Superior temporal gyrus (tissue), 1 donor: ENCODE data around the gene EYA3.

Experiments used
- DNase-seq: peaks from one replicate; pipeline ENCODE4 v3.0.0-alpha.2; 2016; ENCODE audit errors: extremely low spot score

The EYA3 gene

DNA sequence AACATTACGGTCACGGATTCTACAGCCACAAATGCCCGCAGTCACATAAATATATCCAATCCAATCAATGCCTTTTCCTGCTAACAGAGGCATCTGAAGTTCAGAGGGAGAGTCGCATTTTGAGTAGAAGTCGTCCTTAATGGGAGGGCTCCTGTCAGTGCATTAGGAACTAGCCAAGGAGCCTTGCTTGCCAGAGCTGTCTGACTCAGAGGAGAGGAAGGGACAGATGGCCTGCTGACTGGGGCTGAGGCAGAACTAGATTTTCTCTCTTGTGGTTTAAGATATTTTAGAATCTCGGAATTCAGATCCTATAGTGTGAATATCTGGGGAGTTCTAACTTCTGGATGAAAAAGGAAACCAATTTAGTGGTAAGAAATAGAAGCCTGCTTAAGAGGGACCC, 118.0 kb downstream of the EYA3 start:
- DNase-seq = peak; percentile 60

DNA sequence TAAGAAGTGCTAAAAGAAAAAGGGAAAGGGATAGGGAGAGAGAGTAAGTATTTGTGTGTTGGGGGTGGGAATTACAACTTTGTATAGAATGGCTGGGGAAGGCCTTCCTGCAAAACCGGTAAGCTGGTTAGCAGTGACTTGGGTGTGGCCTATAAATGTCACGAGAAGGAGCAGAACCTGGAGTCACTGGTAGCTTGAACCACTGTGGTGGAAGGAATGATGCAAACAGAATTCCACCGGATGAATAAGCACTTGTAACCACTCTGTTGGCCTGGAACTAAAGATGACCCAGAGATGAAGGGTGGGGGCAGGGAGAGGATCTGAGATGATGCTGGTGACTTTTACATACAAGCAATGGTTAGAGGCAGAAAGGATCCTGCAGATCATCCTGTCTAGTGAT, 119.7 kb downstream of the EYA3 start:
- no peak for DNase-seq

DNA sequence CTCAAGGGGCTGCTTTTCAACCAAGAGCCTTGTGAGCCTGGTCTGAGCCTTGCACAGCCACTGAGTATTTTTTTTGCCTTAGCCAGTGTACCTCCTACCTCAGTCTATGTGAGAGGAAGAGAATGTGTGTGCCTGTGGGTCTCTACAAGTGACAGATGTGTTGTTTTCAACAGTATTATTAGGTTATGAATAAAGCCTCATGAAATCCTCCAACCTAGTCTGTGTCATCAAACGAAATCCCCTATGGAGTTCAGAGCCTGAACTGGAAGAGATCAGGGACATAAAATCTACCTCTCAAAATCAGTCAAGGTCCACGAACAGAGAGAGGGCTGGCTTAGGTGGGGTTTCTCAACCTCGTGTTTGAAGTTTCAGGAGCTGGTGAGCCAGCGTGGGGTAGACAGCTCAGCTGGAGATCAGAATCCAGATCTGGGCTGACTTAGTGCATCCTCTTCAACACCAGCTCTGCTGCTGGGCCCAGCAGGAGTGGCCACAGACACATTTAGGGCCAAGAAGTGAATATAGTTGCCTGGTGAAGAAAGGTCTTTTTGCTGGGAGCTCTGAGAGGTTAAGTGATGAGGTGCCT, 120.4 kb downstream of the EYA3 start:
- no peak for DNase-seq

DNA sequence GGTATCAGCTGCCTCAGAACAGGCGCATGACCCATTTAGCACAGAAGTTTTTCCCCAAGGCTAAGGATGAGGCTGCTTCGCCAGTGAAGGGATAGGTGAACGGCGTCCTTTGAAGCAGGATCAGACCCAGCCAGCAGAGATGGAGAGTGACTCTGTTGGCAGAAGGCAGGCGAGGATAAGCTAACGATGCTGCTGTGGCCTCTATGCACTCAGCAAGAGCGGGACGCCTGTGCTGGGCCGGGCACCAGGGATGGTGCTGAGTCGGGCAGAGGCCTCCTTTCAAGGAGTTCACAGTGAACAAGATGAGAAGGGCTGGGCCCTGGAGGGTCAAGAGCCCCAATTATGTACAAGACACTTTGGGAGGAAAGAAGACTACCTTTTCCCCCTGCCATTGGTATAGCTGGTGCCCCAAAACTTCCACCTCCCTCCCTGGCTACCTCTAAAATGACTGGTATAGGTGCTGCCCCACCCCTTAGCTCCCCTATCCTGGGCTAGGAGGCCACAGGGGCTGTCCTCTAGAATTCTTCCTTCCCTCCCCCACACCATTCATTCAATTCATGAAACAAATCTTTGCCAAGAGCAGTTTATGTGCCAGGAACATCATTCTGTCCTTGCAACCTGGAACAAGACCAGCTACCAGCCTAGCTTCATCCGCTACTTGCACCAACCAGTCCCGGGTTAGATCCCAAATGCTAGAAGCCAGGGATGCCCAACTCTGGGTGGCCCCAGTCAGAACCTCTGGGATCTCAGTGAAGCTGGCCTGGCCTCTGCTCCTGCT, 121.1 kb downstream of the EYA3 start:
- no peak for DNase-seq

DNA sequence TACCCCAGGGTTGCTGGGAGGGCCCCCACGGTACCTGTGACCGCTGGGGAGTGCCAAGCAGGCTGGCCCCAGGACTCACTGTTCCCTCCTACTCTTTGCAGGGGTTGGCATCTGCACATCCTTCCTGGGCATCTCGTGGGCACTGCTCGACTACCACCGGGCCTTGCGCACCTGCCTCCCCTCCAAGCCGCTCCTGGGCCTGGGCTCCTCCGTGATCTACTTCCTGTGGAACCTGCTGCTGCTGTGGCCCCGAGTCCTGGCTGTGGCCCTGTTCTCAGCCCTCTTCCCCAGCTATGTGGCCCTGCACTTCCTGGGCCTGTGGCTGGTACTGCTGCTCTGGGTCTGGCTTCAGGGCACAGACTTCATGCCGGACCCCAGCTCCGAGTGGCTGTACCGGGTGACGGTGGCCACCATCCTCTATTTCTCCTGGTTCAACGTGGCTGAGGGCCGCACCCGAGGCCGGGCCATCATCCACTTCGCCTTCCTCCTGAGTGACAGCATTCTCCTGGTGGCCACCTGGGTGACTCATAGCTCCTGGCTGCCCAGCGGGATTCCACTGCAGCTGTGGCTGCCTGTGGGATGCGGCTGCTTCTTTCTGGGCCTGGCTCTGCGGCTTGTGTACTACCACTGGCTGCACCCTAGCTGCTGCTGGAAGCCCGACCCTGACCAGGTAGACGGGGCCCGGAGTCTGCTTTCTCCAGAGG, 121.9 kb downstream of the EYA3 start:
- DNase-seq = no peak

DNA sequence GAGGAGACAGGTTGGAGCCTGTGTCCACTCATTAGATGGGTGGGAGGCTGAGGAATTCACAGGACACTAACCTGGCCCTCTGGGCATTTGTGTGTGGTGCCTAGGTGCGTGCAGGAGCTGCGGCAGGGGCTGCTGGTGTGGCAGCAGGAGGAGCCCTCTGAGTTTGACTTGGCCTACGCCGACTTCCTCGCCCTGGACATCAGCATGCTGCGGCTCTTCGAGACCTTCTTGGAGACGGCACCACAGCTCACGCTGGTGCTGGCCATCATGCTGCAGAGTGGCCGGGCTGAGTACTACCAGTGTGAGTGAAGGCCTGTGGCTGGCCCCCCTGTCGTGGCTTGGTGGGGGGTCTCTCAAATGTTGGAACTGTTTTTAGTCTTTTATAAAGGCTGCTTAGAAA, 125.0 kb downstream of the EYA3 start:
- DNase-seq = no peak

DNA sequence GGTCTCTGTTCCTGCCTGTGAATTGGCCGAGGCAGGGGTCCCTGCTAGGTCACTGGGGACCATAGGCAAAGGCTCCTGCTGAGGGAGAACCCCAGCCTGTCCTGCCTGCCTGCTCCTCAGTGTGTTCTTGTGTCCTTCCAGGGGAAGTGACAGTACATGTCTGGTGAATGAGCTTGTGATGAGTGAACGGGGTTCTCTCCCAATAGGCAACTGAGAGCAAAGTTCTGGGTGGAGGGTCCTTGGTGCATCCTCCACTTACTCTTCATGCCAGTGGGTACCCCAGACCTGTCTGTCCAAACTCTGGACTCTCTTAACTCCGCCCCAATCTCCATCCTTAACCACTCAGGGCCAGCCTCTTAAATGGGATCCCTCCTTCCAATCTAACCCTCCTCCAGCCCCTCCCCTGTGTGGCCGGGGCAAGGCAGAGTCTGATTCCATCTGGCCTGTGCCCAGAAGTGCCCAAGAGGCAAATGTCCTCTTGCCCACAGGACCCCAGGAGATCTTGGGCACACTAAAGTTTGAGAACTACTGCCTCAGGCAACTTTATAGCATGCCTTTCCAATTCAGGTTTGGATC, 126.7 kb downstream of the EYA3 start:
- DNase-seq = no peak

DNA sequence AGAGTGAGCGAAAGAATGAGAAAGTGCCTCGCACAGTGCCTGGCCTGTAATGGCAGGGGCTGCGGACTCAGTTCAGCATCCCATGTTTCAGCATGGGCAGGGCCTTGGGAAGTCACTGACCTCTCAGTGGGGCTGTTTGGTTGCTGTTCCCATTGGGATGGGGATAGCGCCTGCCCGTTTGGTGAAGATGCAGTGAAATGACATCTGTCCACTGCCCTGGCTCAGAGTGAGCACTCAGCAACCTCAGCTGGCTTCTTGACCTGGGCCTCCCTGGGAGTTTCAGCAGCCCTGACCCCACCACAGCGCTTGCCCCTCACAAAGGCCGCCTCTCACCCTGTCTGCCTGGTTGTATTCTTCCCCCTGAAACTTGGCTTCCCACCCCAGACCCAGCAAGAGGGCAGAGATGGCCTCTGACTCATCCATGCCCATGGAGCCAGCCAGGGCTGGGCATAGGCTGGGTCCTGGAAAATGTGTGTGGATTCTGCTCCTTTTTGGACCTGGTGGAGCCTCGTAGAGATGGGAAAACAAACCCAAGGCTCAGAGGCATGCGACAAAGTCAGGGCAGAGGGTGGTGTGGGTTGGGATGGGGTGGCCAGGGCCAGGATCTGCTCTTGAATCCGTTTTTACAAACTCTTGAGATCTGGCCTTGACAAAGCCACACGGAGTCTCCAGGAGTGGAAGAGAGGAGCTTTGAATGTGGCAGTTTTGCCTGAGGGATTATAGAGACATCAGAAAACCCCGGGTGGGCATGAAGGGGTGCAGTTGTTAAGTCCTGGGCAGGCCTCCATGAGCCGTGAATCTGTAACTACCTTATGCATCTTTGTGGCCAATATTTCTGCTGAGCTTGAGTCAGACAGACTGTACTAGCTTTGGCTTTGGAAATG, 127.4 kb downstream of the EYA3 start:
- DNase-seq = no peak

DNA sequence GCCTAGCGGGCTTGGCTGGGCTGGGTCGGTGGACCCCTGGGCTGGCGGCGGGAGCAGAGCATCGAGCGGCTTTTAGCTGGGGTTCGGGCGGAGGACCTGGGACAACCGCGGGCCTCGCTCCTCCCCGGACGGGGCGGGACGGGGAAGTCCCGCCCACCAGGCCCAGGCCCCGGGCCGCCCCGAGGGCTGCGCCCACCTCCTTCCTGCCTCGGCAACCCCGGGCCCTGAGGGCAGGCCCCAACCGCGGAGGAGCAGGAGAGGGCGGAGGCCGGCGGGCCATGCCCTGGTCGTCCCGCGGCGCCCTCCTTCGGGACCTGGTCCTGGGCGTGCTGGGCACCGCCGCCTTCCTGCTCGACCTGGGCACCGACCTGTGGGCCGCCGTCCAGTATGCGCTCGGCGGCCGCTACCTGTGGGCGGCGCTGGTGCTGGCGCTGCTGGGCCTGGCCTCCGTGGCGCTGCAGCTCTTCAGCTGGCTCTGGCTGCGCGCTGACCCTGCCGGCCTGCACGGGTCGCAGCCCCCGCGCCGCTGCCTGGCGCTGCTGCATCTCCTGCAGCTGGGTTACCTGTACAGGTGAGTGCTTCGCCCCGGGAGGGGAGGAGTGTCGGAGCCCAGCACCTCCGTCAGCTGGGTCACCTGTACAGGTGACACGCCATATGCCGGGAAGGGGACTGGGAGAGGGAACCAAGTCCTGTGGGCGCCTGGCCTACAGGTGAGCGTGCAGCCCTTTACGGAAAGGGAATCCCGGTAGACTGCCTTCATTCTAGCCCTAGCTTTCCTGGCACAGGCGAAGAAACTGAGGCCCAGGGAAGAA, 128.4 kb downstream of the EYA3 start, which contains the start of gene XKR8:
XKR8 (plus strand) TSS at position 182 of the 812 bp plus-strand sequence; CDS start at position 279, 97 bp downstream.
- DNase-seq = peak; percentile 63

DNA sequence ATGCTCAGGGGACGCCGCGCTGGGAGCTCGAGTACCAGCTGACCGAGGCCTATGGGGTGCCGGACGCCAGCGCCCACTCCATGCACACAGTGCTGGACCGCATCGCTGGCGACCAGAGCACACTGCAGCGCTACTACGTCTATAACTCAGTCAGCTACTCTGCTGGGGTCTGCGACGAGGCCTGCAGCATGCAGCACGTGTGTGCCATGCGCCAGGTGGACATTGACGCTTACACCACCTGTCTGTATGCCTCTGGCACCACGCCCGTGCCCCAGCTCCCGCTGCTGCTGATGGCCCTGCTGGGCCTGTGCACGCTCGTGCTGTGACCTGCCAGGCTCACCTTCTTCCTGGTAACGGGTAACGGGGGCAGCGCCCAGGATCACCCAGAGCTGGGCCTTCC, 129.9 kb downstream of the EYA3 start:
- DNase-seq = no peak

DNA sequence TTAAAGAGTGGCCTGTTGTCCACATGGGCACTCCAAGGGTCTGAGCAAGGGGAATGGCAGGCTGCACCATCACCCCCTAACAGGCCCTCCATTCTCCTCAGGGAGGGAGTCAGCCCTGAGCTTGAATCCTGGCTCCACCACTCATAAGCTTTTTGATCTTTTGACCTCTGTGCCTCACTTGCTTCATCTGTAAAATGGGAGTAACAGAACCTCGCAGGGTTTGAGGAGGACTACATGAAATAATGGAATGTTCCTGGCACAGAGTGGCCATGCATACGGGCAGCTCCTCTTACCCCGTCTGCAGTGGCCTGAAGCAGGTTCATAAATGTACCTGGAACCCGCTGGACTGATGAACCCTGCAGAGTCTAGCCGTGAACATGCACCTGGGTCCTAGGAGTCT, 130.8 kb downstream of the EYA3 start:
- no peak for DNase-seq

DNA sequence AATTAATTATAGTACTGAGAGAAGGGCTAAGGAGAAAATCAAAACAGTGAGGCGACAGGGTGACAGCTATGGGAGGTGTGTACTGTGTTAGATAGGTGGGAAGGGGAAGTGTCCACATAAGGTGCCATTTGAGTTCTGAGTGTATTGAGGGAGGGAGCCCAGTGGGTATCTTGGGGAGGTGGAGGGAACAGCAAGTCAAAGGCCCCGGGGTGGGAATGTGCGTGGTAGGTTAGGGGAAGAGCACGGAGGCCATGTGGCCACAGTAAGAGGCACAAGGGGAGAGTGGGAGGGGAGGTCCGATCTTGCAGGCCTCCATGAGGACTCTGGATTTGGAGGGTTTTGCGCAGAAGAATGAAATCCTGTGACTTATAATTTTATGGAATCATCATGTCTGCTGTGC, 131.6 kb downstream of the EYA3 start:
- no peak for DNase-seq

DNA sequence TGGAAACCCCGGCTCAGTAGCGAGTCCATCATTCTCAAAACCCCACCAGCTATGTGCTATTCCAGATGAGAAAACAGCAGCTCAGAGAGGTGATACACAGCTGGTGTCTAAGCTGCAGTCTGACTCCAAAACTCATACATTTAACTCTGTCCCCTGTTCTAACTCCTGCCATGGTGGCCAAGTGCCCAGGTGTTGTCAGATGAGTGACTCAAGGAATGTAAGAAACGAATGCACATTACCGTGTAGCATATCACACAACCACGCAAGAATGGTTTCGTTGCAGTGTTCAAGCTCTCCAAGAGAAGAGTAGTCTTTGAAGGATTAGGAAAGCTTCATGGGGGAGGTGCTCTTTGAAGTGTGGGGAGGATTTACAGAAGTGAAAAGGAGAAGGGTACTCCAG, 133.3 kb downstream of the EYA3 start:
- no peak for DNase-seq

DNA sequence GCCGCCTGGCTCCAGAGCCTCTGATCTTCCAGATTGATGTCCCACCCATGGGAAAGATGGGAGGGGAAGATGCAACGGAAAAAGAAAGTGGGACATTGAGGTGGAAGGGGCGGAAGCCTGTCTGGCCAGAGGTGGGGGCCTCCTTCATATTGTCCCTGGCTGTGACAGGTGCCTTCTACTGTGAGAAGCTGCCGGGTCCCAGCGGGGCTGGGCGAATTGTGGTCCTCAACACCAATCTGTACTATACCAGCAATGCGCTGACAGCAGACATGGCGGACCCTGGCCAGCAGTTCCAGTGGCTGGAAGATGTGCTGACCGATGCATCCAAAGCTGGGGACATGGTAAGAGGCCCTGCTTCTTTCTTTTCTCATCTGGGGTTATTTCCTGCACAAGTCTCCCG, 134.2 kb downstream of the EYA3 start:
- no peak for DNase-seq

DNA sequence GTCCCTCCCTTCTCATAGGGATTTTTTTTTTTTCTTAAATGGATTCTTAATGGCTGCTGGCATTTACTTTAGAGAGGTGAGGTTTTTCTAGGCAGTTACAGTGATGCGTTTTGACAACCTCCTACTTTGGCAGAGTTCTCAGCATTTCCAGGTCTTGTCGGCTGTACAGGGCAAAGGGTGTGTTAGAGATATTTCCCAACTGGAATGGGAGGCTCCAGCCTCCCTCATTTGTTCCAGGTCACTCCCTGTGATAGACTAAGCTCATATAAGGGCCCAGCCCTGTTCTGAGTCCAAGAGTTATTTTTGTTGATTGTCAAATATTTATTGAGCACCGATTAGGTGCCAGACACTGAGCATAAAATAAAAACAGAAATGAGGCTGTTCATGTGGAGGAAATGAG, 136.3 kb downstream of the EYA3 start:
- DNase-seq = no peak

DNA sequence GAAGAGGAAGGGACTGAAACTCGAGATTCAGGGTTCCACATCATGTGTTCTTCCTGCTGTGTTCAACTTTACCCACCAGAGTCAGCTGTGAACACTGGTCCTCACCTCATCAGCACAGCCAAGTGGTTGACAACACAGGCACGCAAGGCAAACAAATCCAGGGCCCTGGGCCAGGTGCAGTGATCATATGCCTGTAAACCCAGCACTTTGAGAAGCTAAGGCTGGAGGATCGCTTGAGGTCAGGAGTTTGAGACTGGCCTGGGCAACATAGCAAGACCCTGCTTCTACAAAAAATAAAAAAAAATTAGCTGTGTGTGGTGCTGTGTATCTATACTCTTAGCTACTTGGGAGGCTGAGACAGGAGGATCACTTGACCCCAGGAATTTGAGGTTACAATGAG, 137.0 kb downstream of the EYA3 start:
- DNase-seq = no peak

DNA sequence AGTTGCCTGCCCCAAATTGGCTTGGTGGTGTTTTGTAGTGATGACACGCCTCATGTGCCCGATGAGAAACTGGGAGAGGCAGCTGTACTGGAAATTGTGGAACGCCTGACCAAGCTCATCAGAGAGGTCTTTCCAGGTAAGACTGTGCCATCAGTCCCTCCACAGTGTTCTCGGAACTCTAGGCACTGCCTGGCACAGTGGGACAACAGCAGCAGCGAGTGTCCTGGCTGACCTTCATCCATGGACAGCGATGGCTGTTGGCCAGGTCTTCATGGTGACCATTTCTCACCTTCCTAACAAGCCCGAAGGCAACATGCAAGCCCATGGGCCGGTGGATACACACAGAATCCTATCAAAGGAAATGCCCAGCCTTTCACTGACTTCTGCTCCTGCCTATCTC, 139.4 kb downstream of the EYA3 start:
- DNase-seq = no peak

DNA sequence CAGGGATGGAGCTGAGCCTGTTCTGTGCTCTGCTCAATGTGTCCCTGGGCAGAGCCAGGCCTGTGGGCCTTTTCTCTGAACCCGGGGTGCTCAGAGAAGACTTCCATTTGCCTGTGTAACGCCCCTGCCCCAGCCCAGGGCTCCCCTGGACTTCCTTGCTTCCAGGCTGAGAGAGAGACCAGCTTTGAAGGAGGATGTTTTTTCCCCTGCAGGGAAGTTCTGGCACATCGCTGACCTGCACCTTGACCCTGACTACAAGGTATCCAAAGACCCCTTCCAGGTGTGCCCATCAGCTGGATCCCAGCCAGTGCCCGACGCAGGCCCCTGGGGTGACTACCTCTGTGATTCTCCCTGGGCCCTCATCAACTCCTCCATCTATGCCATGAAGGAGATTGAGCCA, 143.4 kb downstream of the EYA3 start:
- no peak for DNase-seq

DNA sequence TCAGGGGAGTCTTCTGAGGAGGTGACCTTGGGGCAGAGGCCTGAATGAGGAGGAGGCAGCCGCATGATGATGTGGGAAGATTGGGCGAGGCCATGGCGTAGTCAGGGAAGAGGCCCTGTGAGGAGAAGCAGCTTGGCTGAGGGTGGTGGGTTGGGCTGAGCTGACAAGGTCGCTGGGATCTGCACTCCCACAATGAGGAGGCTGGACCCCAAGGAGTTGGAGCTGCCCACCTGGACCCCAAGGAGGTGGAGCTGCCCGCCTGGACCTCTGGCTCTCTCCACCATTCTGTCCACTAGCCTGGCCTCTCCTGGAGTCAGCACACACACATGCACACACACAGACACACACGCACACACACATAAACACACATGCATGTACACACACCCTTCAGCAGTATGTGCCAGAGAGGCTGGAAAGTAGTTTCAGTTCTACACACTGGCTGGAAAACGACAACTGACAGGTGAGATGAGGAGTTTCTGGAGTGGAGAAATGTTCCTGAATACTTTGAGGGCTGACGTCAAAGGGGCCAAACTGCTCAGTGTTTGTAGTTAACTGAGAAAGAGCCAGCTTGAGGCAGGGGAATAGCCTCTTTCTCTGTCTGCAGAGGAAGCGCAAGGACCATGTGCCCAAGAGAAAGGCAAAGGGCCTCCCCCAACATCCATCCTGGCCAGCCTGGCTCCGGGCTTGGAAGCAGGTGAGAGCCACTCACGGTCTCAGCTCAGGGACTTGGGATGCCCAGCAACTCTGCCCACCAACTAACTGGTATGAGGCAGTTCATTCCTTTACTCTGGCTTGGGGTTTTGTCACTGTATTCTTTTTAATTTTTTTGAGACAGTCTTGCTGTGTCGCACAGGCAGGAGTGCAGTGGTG, 146.5 kb downstream of the EYA3 start:
- no peak for DNase-seq
